Measurements from ENCODE around the gene TEX101.
"Not testable (repeated sequence)": the region's sequence is repeated elsewhere in the genome, so short reads cannot be mapped to it uniquely, and the experiment has no call there.

TEX101 gene

GRCh38 chr19:43391552-43391935, 23.1 kb upstream of the TEX101 start:
- H3K27ac ChIP-seq, result peak overlapping the region; percentile 72

- H3K27ac ChIP-seq, result not testable (repeated sequence)
These were observed 21.2 kb upstream of the TEX101 start for GRCh38 chr19:43393501-43393900.

- no peak overlapping the region for H3K27ac ChIP-seq
- no peak for TF ChIP-seq CTCF (conservative IDR thresholded peaks at IDR 0.05)
These were observed 19.1 kb upstream of the TEX101 start for GRCh38 chr19:43395561-43395960.

- no peak overlapping the region for H3K27ac ChIP-seq
- no peak for TF ChIP-seq CTCF (conservative IDR thresholded peaks at IDR 0.05)
These were observed 8.4 kb upstream of the TEX101 start for GRCh38 chr19:43406297-43406696.

GRCh38 chr19:43407416-43408005, 7.2 kb upstream of the TEX101 start:
- no peak for TF ChIP-seq CTCF (conservative IDR thresholded peaks at IDR 0.05)
- no peak overlapping the region for H3K27ac ChIP-seq

- H3K27ac ChIP-seq, result no peak overlapping the region
- TF ChIP-seq CTCF (conservative IDR thresholded peaks at IDR 0.05), result no peak
These were observed 6.6 kb upstream of the TEX101 start for GRCh38 chr19:43408043-43408442.

GRCh38 chr19:43409415-43409814, 5.3 kb upstream of the TEX101 start:
- TF ChIP-seq CTCF (conservative IDR thresholded peaks at IDR 0.05), result no peak
- H3K27ac ChIP-seq, result no peak overlapping the region

GRCh38 chr19:43412441-43412840, 2.2 kb upstream of the TEX101 start:
- TF ChIP-seq CTCF (conservative IDR thresholded peaks at IDR 0.05), result no peak
- H3K27ac ChIP-seq, result no peak overlapping the region

Measured in VCaP (cell line).